Lung (tissue), 12 donors: Measurements from ENCODE around the gene QRFPR. TPM values are rescaled to one million over a fixed set of nuclear protein-coding genes. Genes with fewer than 3 reads are reported as not detected.

Source experiments
- ATAC-seq: fragments of 200-7000 bp; cut with Tn5 transposase; one replicate; pipeline ENCODE4 v1.9.1; 2020; ENCODE audit warnings: moderate number of reproducible peaks; ENCODE audit not compliant: insufficient read depth, low FRiP score
- DNase-seq, 3 donors: peaks; one replicate each; pipeline ENCODE4 v3.0.0-alpha.2; 2013 to 2017
- H3K27ac ChIP-seq, 2 donors: one replicate each; pipeline ENCODE4 v1.5.1; 2013; ENCODE audit warnings: mild to moderate bottlenecking in 2 of 2, moderate library complexity in 2 of 2, control low read depth in 1 of 2, inconsistent platforms in 1 of 2, low read depth in 1 of 2, low read length in 1 of 2
- H3K27me3 ChIP-seq, 3 donors: one replicate each; pipeline ENCODE4 v1.5.1; 2013; ENCODE audit warnings: low read length in 2 of 3; ENCODE audit not compliant: control insufficient read depth in 3 of 3, insufficient read depth in 3 of 3
- H3K36me3 ChIP-seq, 4 donors: one replicate each; pipeline ENCODE4 v1.5.1; 2013; ENCODE audit warnings: low read length in 4 of 4, mild to moderate bottlenecking in 1 of 4, moderate library complexity in 1 of 4; ENCODE audit not compliant: control insufficient read depth in 4 of 4, insufficient read depth in 4 of 4
- H3K4me1 ChIP-seq, 5 donors: one replicate each; pipeline ENCODE4 v1.5.1; 2013; ENCODE audit warnings: low read length in 5 of 5, mild to moderate bottlenecking in 2 of 5, moderate library complexity in 1 of 5; ENCODE audit not compliant: control insufficient read depth in 5 of 5, insufficient read depth in 5 of 5
- H3K4me3 ChIP-seq: one replicate; pipeline ENCODE4 v1.5.1; 2013; ENCODE audit warnings: mild to moderate bottlenecking, control low read depth, moderate library complexity
- H3K9ac ChIP-seq, 2 donors: one replicate each; pipeline ENCODE4 v1.5.1; 2013; ENCODE audit warnings: low read length in 2 of 2, control low read depth in 1 of 2; ENCODE audit not compliant: insufficient read depth in 1 of 2
- H3K9me3 ChIP-seq, 4 donors: one replicate each; pipeline ENCODE4 v1.5.1; 2013; ENCODE audit warnings: low read length in 3 of 4, mild to moderate bottlenecking in 1 of 4, moderate library complexity in 1 of 4; ENCODE audit not compliant: control insufficient read depth in 4 of 4, insufficient read depth in 3 of 4
- CTCF ChIP-seq: IDR thresholded peaks from 2 replicates; pipeline ENCODE4 v1.5.1; 2012; ENCODE audit warnings: mild to moderate bottlenecking; ENCODE audit errors: control extremely low read depth, extremely low read depth
- WGBS, 2 donors: extraction: QIAGEN DNeasy Blood & Tissue Kit; methylation state at CpG; one replicate each; pipeline ENCODE4 v1.1.7; 2013; 5-methylcytosine and 5-hydroxymethylcytosine counted together
- polyA plus RNA-seq, 2 donors: library from polyadenylated mRNA; stranded (reverse); fragments of 200-250 nt; gene quantifications; one replicate each; pipeline ENCODE4 v1.2.1, GENCODE V29; 2013
- total RNA-seq, 2 donors: library from RNA; depleted of rRNA in 1 of 2; stranded (reverse); fragments of >200 nt in 1 of 2; gene quantifications; one replicate each; pipeline ENCODE4 v1.2.1, GENCODE V29; 2014 to 2021
- donor health status: control.
- donor health status: control.
- donor health status: Bipolar disorder and iron deficiency.
- donor health status: healthy.
- donor health status: DM: yes; HTN: yes; CAD: no.

The QRFPR gene
- total and polyA plus RNA-seq, 4 donors: 0.02 to 1.3 TPM; not detected in 2

GRCh38 chr4:121339824-121340223, 41.0 kb downstream of the QRFPR start:
- H3K9me3 ChIP-seq: no peaks in the 10 kb centered on the region
- H3K36me3 ChIP-seq: no peaks in the 10 kb centered on the region
- no peak overlapping the region for H3K9ac ChIP-seq
- H3K27ac ChIP-seq: no peak overlapping the region
- DNase-seq: no peak
- H3K4me3 ChIP-seq: no peak overlapping the region
- H3K4me1 ChIP-seq: no peaks in the 10 kb centered on the region
- WGBS, 2 donors: 40 to 50% methylated on average over 2 of the region's 2 CpGs
- no peak for ATAC-seq
- H3K27me3 ChIP-seq: no peaks in the 10 kb centered on the region
- TF ChIP-seq CTCF: no peak

GRCh38 chr4:121339307-121339706, 41.5 kb downstream of the QRFPR start:
- H3K9me3 ChIP-seq: no peaks in the 10 kb centered on the region
- H3K4me3 ChIP-seq: no peak overlapping the region
- H3K4me1 ChIP-seq: no peaks in the 10 kb centered on the region
- H3K27ac ChIP-seq: no peak overlapping the region
- DNase-seq: no peak
- H3K27me3 ChIP-seq: no peaks in the 10 kb centered on the region
- no peaks in the 10 kb centered on the region for H3K36me3 ChIP-seq
- 58 to 66% methylated on average over 2 of the region's 2 CpGs for WGBS, 2 donors
- TF ChIP-seq CTCF: no peak
- no peak overlapping the region for H3K9ac ChIP-seq
- no peak for ATAC-seq

DNA sequence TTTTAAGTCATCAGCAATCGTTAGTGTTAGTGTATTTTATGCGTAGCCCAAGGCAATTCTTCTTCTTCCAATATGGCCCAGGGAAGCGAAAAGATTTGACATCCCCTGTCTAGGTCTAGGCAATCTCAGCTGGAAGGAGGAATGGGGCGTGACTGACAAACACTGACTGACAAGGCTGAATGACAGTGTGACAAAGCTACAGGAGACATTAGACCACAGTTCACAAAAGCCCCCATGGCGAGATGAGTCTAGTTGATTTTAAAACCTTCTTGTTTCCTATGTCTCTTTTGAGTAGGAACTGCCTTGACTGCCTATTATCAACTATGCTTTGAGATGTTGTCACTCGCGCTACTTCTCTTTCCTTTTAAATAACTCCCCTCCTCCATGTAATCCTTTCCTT, 42.3 kb downstream of the QRFPR start:
- WGBS, 2 donors: 96 to 98% methylated on average over 7 of the region's 7 CpGs
- ATAC-seq (no peak), DNase-seq (no peak)
- Histone ChIP-seq H3K36me3 (no peaks in the 10 kb centered on the region), H3K4me1 (no peaks in the 10 kb centered on the region), H3K9ac (no peak overlapping the region), H3K4me3 (no peak overlapping the region), H3K27me3 (no peaks in the 10 kb centered on the region), H3K9me3 (no peaks in the 10 kb centered on the region), H3K27ac (no peak overlapping the region)
- TF ChIP-seq CTCF: no peak

- Histone ChIP-seq H3K27me3 (no peaks in the 10 kb centered on the region), H3K36me3 (no peaks in the 10 kb centered on the region), H3K9ac (no peak overlapping the region), H3K4me3 (no peak overlapping the region), H3K27ac (no peak overlapping the region), H3K9me3 (no peaks in the 10 kb centered on the region), H3K4me1 (no peaks in the 10 kb centered on the region)
- no peak for DNase-seq
- WGBS, 2 donors: 92 to 97% methylated on average over 2 of the region's 2 CpGs
- no peak for ATAC-seq
- TF ChIP-seq CTCF: no peak
Observed at GRCh38 chr4:121336706-121337105, 44.1 kb downstream of the QRFPR start.
